ENCODE data around the gene CCDC51. TPM values are rescaled to one million over a fixed set of nuclear protein-coding genes. Genes with fewer than 3 reads are reported as not detected.
"Not testable (repeated sequence)": the region's sequence is repeated elsewhere in the genome, so short reads cannot be mapped to it uniquely, and the experiment has no call there.

Gene CCDC51
- total RNA-seq, 2 experiments from 2014 or later, result 11.5 to 12.2 TPM

DNA sequence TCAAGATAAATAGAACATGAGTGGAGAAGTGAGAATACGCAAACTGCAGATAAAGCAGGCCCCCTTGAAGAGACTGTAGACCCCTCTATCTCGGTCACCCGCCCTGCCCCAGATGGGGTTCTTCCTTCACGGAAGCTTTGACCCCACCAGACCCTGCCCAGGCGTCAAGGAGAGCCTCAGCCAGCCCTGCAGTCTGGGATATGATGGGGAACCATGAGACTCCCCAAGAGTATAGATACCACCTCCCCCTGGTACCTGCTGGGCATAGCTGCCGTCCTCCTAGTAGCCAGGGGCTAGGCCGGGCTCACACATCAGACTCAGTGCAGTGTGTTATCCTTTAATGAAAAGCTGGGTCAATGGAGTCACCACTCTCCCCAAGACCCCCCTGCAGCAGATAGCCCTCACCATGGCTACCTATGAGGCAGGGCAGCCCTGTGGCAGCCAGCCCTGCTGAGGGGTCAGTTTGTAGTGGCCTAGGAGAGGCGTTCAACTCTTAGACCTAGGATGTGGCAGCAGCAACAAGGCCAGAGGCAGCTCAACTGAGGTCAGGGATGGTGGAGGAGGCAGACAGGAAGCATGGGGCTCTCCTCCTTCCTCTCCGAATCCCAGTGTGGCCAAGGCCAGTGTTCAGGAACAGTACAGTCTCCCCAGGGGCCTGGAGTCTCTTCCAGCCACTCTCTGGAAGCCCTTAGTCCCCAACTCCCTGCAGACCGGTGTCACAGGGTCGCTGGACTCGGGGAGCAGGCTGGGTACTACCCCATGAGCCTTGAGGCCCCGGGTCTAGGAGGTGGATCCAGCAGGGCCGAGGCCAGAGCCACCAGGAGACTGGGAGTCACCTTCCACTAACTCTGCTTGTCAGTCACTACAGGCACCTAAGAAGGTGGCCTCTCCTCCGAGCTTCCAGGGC is 36.1 kb downstream of the CCDC51 start:
- H3K9me3 Mint-ChIP-seq, result no peaks in the 10 kb centered on the region
- POLR2A ChIA-PET, result no interaction called here
- H3K36me3 Mint-ChIP-seq, result no peaks in the 10 kb centered on the region
- H3K4me3 Mint-ChIP-seq, result no peak overlapping the region
- H3K27me3 Mint-ChIP-seq, result no peaks in the 10 kb centered on the region
- no peak for ATAC-seq (ENCODE audit: low read depth)
- DNase-seq, result no peak
- H3K4me1 Mint-ChIP-seq, result peaks cover 1% of the 10 kb centered on the region
- H3K27ac Mint-ChIP-seq, result no peak overlapping the region

DNA sequence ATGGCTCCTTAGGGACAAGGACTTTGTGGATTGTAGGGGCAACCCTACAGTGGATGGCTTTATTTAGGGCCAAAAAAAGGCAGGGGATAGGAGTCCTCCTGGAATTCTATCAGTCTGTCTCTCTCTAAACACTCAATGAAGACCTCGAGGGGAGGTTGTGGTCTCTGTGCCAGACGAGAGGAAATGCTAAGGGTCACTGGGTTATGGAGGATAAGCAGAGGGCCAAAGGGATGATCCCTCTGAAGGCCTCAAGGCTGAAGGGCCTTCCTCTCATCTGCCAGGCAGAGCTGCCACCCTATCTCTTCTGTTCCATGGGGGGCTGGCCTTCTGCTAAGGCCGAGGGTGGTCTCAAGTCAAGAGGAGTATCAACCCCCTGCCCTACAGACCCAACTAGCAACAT is 37.0 kb downstream of the CCDC51 start:
- no peak for ATAC-seq (ENCODE audit: low read depth)
- Mint-ChIP-seq H3K9me3 (no peaks in the 10 kb centered on the region), H3K4me1 (peaks cover 1% of the 10 kb centered on the region), H3K27ac (no peak overlapping the region), H3K36me3 (no peaks in the 10 kb centered on the region), H3K27me3 (no peaks in the 10 kb centered on the region), H3K4me3 (no peak overlapping the region)
- DNase-seq, result no peak
- POLR2A ChIA-PET, result no interaction called here

DNA sequence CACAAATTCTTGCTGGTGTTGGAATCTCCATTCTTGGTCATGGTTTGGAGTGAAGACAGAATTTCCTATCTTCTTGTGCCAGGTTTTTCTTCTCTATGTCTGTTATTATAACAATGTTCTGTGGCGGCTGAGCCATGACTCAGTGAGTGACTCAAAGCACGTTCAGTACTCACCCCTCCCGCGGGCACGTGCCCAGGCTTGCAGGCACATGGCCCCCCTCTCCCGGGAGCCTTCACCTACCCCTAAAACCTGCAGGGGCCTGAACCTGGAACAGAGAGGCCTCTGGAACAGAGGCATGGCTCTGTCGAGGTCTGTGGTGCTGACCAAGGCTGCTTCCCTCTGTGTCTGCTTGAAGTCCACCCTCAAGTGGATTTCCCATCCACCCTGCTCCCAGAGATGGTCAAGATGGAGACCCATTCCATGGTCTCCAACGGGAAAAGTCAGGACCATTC is 37.6 kb downstream of the CCDC51 start:
- no peak overlapping the region for H3K27ac Mint-ChIP-seq
- no peaks in the 10 kb centered on the region for H3K36me3 Mint-ChIP-seq
- H3K4me1 Mint-ChIP-seq, result peaks cover 1% of the 10 kb centered on the region
- no peaks in the 10 kb centered on the region for H3K27me3 Mint-ChIP-seq
- POLR2A ChIA-PET, result interaction anchor here (0.6 kb wide), 1 partner anchor 87 kb away, joined by 4 read pairs; no protein-coding TSS in a partner anchor
- ATAC-seq (ENCODE audit: low read depth), result no peak
- H3K9me3 Mint-ChIP-seq, result no peaks in the 10 kb centered on the region
- no peak overlapping the region for H3K4me3 Mint-ChIP-seq
- DNase-seq, result no peak

DNA sequence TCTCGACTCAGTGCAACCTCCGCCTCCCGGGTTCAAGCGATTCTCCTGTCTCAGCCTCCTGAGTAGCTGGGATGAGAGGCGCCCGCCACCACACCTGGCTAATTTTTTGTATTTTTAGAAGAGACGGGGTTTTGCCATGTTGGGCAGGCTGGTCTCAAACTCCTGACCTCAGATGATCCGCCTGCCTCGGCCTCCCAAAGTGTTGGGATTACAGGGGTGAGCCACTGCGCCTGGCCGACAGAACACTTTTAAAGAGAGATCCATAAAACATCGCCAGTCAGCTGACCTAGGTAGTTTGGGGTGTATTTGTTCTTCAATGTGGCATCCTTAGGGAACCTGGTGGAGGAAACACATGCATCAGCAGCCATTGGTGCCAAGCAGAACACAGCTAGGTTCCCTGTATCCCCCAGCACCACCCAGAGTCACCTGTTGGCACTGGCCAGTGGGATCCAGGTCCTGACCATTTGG is 38.5 kb downstream of the CCDC51 start:
- not testable (repeated sequence) for H3K27ac Mint-ChIP-seq; ATAC-seq (ENCODE audit: low read depth); H3K4me1 Mint-ChIP-seq; H3K9me3 Mint-ChIP-seq; H3K27me3 Mint-ChIP-seq; H3K36me3 Mint-ChIP-seq; DNase-seq; H3K4me3 Mint-ChIP-seq
- POLR2A ChIA-PET, result interaction anchor here (0.5 to 1.7 kb wide), 5 partner anchors 34 to 150 kb away, joined by 4 to 9 read pairs (median 4); partner anchors contain the start of gene CCDC51

DNA sequence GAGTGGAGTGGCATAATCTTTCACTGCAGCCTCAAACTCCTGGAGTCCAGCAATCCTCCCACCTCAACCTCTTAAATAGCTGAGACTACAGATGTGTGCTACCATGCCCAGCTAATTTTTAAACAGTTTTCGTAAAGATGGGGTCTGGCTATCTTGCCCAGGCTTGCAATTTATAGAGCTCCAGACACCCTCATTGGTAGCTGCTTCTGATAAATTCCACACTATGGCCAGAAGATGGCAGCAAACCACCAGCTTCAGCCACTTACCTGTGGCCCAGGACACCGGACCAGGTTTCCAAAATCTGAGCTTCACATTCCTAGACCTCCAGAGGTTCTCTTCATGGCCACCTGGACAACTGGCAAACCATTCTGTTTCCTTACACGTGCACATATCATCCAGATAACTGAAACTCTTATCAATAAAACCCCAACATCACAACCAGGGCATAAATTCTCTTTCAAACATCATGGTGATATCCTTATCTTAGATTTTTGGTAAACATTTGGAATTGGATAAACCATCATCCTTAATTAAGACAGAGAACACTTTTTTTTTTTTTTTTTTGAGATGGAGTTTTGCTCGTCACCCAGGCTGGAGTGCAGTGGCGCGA is 39.0 kb downstream of the CCDC51 start:
- H3K9me3 Mint-ChIP-seq, result no peaks in the 10 kb centered on the region
- no peak overlapping the region for H3K4me3 Mint-ChIP-seq
- no peak overlapping the region for H3K27ac Mint-ChIP-seq
- DNase-seq, result peak; percentile 46
- peak; percentile 67 for ATAC-seq (ENCODE audit: low read depth)
- peaks cover 1% of the 10 kb centered on the region for H3K4me1 Mint-ChIP-seq
- H3K36me3 Mint-ChIP-seq, result no peaks in the 10 kb centered on the region
- POLR2A ChIA-PET, result interaction anchor here (0.5 to 1.7 kb wide), 4 partner anchors 35 to 151 kb away, joined by 4 to 9 read pairs (median 4); partner anchors contain the start of gene CCDC51
- H3K27me3 Mint-ChIP-seq, result peaks cover 2% of the 10 kb centered on the region

DNA sequence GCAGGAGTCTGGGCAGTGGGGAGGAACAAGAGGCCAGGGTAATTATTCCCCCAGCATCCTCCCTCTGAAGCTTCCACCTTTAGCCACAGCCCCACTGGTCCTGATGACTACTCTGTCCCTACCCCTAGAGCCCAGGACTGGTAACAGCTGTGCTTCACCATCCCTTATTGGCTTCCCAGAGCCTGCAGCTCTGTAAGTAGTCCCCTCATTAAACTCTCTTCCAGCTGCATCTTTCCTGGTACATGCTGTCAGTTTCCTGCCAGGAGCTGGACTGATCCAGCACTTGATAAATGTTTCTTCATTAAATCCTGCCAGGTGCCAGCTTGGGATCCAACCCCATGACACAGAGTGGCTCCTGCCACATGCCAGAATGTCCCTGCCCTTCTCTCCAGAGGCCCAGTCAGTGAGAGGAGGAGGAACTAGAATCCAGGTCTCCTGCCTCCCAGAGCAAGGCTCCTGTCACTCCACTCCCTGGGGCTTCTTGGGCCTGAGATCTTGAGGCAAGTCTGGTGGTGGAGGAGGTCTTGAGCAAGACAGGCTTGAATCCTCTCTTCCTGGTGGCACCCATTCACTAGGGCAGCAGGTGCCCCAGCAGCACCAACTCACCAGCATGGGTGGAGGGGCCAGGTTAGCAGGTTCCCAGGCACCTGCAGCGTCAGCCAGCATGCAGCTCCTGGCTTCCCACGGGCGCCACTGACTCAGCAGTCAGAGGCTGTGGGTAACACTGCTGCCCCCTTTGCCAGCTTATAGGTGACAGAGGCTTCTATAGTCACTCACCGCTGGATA is 40.3 kb downstream of the CCDC51 start:
- DNase-seq (no peak), ATAC-seq (ENCODE audit: low read depth) (no peak)
- H3K36me3 Mint-ChIP-seq, result no peaks in the 10 kb centered on the region
- no peak overlapping the region for H3K4me3 Mint-ChIP-seq
- no peak overlapping the region for H3K27ac Mint-ChIP-seq
- H3K9me3 Mint-ChIP-seq, result no peaks in the 10 kb centered on the region
- POLR2A ChIA-PET, result interaction anchor here (1.7 kb wide), 1 partner anchor 36 kb away, joined by 9 read pairs; no protein-coding TSS in a partner anchor
- peaks cover 8% of the 10 kb centered on the region for H3K27me3 Mint-ChIP-seq
- peaks cover 1% of the 10 kb centered on the region for H3K4me1 Mint-ChIP-seq

DNA sequence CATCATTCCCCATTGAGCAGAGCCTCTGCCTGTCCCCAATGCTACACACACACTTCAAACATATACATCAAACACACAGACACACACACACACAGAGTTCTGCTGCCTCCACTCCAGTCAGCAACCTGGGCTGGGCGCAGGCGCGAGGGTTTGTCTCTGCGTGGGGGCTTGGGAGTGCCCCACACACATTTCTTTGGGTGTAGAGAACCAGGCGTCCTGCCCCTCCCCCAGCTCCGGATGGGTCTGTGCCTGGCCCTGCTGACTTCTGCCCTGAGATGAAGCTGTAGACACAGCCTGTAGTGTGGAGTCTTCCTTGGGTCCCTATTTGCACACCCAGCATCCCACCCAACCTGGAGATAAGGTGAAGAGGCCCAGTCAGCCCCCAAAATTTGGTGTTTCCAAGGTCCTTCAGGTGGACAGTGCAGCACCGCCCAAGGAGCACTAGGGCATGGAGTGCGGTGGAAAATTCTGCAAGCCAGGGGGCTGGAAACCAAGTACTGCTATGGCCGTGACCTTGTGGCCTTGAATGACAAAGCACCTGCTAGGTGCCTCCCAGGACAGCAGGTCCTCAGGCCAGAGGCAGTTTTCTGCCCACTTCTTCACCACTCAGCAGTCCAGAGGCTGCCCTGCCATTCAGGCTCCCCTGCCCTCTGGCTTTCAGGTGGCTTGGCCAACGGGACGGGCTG is 41.1 kb downstream of the CCDC51 start:
- POLR2A ChIA-PET, result no interaction called here
- DNase-seq (no peak), ATAC-seq (ENCODE audit: low read depth) (no peak)
- Mint-ChIP-seq H3K4me1 (peaks cover 1% of the 10 kb centered on the region), H3K9me3 (no peaks in the 10 kb centered on the region), H3K36me3 (no peaks in the 10 kb centered on the region), H3K27me3 (peaks cover 10% of the 10 kb centered on the region), H3K4me3 (no peak overlapping the region), H3K27ac (no peak overlapping the region)

DNA sequence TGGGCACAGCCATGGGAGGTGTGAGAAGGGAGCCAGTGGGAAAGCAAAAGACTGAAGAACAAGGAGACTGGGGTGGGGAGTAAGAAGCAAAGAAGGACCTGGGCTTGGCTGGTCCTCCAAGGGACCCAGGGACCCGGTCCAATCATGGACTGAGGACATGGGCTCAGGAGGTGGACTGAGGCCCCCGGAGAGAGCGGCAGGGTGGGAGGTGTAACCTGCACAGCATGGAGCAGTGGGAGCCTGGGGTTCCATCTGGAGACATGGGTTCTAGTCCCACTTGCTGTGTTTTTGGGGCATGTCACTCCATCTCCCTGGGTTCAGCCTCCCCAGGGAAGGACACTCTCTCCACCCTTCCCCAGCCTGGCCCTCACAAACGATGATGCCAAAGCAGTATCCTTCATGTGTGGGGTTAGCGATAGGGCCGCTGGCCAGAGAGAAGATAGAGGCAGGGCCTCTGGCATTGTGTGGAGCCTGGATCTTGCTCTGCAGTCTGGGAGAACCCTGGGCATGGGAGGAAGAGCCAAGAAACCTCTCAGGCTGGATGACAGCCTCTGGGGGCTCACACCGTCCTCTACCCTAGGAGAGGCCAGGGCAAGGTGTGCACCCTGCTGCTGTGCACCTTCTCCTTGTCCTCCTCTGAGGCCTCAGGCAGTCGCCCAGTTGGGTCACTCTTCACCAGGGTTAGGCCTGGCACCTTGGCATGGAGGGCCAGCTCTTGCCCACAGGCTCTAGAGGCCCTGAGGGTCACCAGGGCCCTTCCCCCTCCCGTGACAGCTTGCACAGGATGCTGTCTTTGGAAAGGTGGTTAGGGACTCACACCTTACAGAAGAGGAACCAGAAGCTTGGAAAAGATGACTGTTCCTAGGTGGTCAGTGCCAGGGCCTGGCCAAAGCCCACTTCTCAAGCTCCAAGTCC is 41.9 kb downstream of the CCDC51 start:
- H3K27ac Mint-ChIP-seq, result no peak overlapping the region
- POLR2A ChIA-PET, result no interaction called here
- ATAC-seq (ENCODE audit: low read depth) (no peak), DNase-seq (no peak)
- H3K4me3 Mint-ChIP-seq, result no peak overlapping the region
- no peaks in the 10 kb centered on the region for H3K9me3 Mint-ChIP-seq
- peaks cover 1% of the 10 kb centered on the region for H3K4me1 Mint-ChIP-seq
- H3K36me3 Mint-ChIP-seq, result no peaks in the 10 kb centered on the region
- peaks cover 10% of the 10 kb centered on the region for H3K27me3 Mint-ChIP-seq

DNA sequence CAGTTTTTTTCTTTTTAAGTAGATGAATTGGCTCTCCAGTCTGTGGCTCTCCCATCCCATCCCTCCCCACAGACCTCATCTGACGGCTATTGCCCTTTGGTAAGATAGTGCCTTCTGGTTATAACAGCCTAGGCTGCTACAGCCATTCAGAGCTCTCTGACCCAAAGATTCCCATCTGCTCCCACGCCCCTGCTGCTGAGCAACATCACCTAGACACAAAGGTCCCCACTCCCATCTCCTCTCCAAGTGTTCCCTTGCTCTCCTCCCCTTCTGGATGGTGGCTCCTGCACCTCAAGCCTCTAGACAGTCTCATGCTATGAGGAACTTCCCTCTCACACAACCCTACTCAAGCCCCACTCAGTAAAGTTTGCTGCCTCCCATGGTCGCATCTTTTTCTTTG is 44.2 kb downstream of the CCDC51 start:
- H3K4me1 Mint-ChIP-seq, result no peaks in the 10 kb centered on the region
- peaks cover 11% of the 10 kb centered on the region for H3K27me3 Mint-ChIP-seq
- DNase-seq (no peak), ATAC-seq (ENCODE audit: low read depth) (no peak)
- H3K27ac Mint-ChIP-seq, result no peak overlapping the region
- H3K36me3 Mint-ChIP-seq, result no peaks in the 10 kb centered on the region
- no peak overlapping the region for H3K4me3 Mint-ChIP-seq
- no peaks in the 10 kb centered on the region for H3K9me3 Mint-ChIP-seq
- POLR2A ChIA-PET, result no interaction called here

DNA sequence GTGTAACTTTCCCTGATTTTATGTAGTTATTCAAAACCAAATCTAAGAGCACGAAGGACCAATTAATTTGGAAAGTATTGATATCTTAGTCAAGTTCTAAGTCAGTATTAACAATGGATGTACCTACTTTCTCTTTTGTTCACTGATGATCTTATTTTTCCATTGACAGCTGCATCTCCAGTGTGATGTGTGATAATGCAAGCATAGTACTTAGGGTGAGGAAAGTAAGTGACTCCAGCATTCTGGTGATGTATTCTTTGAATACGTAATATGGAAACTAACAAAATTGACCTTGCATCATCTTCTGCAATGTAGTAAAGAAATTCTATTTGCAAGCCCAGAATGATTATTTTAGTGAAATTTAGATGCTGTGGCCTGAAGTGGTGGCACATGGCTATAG is 45.5 kb downstream of the CCDC51 start:
- Mint-ChIP-seq H3K4me1 (no peaks in the 10 kb centered on the region), H3K27me3 (peaks cover 15% of the 10 kb centered on the region), H3K27ac (no peak overlapping the region), H3K4me3 (no peak overlapping the region), H3K36me3 (no peaks in the 10 kb centered on the region), H3K9me3 (no peaks in the 10 kb centered on the region)
- ATAC-seq (ENCODE audit: low read depth) (no peak), DNase-seq (no peak)
- POLR2A ChIA-PET, result no interaction called here

DNA sequence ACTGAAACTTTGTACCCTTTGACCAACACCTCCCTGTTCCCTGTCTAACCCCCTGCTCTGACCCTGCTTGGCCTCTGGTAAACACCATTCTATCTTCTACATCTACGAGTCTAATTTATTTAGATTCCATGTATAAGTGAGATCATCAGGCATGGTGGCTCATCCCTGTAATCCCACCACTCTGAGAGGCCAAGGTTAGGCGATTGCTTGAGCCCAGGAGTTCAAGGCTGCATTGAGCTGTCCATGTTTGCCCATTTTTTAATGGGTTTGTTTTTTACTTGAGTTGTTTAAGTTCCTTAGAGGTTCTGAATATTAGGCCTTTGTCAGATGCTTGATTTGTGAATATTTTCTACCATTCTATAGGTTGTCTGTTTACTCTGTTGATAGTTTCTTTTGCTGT is 51.0 kb downstream of the CCDC51 start:
- DNase-seq (no peak), ATAC-seq (ENCODE audit: low read depth) (no peak)
- Mint-ChIP-seq H3K4me3 (no peak overlapping the region), H3K9me3 (no peaks in the 10 kb centered on the region), H3K4me1 (no peaks in the 10 kb centered on the region), H3K36me3 (no peaks in the 10 kb centered on the region), H3K27ac (no peak overlapping the region), H3K27me3 (peaks cover 38% of the 10 kb centered on the region)
- POLR2A ChIA-PET, result no interaction called here

DNA sequence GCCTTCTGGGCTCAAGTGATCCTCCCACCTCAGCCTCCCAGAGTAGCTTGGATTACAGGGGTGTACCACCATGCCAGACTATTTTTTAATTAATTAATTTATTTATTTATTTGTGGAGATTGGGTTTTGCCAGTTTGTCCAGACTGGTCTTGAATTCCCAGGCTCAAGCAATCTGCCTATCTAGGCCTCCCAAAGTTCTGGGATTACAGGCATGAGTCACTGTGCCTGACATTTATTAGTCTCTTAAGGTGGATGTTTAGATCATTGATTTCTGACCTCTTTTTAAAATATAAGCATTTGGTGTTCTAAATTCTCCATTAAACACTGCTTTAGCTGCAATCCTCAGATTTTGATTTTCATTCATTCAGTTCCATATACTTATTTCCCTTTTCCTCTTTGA is 52.3 kb downstream of the CCDC51 start:
- DNase-seq, result no peak
- Mint-ChIP-seq H3K4me3 (no peak overlapping the region), H3K36me3 (no peaks in the 10 kb centered on the region), H3K27ac (no peak overlapping the region), H3K4me1 (no peaks in the 10 kb centered on the region), H3K27me3 (peaks cover 46% of the 10 kb centered on the region), H3K9me3 (no peaks in the 10 kb centered on the region)
- POLR2A ChIA-PET, result no interaction called here
- no peak for ATAC-seq (ENCODE audit: low read depth)

All from activated naive CD8-positive, alpha-beta T cell treated with anti-CD3 and anti-CD28 coated beads, Interleukin-2, amount 10 ng/mL, durations not matched to agents 7 days and 5 days (primary cell).